ENCODE data around the gene GABBR2. TPM values are rescaled to one million over a fixed set of nuclear protein-coding genes. Genes with fewer than 3 reads are reported as not detected.

Gene GABBR2
- polyA plus RNA-seq, 1 donor = 0.69 TPM

DNA sequence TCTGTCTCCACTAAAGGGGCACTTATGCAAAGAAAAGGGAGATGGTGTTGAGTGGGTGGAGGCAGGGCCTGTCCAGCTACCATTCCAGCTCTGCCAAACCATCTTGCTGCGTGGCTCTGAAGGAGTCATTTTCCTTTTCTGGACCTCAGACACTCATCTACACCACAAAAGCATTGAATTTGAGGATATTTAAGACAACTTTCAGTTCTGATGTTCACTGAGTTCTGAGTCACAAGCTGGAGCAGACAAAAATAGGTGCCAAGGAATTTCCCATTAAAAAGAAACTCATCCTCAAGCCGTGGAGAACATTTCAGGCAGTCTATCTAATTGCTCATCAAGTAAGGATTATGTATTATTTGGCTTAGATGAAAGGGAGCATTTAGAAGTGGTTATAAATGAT lies 258.2 kb downstream of the GABBR2 start:
- DNase-seq = no peak
- H3K27me3 ChIP-seq (ENCODE audit: control insufficient read depth, insufficient read depth, low read length) = no peaks in the 10 kb centered on the region
- H3K27ac ChIP-seq (ENCODE audit: low read length) = no peak overlapping the region
- no peaks in the 10 kb centered on the region for H3K36me3 ChIP-seq (ENCODE audit: control insufficient read depth, insufficient read depth, low read length)
- 67% methylated on average over 1 of the region's 2 CpGs for WGBS (ENCODE audit: insufficient coverage, low lambda C conversion rate)
- no peaks in the 10 kb centered on the region for H3K4me1 ChIP-seq (ENCODE audit: control insufficient read depth, insufficient read depth, low read length)
- no peaks in the 10 kb centered on the region for H3K9me3 ChIP-seq (ENCODE audit: control insufficient read depth, low read depth, low read length)
- H3K4me3 ChIP-seq (ENCODE audit: low read length) = no peak overlapping the region

DNA sequence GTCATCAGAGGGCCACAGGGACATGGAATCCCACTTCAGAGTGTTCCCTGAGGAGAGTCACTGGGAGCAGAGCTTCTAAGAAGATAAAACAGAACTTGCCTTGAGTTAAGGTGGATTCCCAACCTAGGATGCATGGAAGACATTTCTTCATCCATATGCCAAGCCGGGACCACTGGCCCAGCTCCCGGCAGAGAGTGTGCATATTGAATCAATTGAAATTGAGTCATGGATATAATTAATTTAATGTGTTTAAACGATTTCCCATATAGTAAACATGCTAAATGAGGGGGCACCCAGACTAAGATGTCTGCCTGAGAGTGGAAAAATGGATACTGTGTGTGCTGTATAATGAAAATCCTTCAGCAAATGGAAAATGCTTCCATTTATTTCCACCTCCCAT lies 258.9 kb downstream of the GABBR2 start:
- Histone ChIP-seq H3K36me3 (ENCODE audit: control insufficient read depth, insufficient read depth, low read length) (no peaks in the 10 kb centered on the region), H3K4me1 (ENCODE audit: control insufficient read depth, insufficient read depth, low read length) (no peaks in the 10 kb centered on the region), H3K4me3 (ENCODE audit: low read length) (no peak overlapping the region), H3K27me3 (ENCODE audit: control insufficient read depth, insufficient read depth, low read length) (no peaks in the 10 kb centered on the region), H3K9me3 (ENCODE audit: control insufficient read depth, low read depth, low read length) (no peaks in the 10 kb centered on the region), H3K27ac (ENCODE audit: low read length) (no peak overlapping the region)
- DNase-seq = no peak
- WGBS (ENCODE audit: insufficient coverage, low lambda C conversion rate) = 67% methylated on average over 1 of the region's 3 CpGs

DNA sequence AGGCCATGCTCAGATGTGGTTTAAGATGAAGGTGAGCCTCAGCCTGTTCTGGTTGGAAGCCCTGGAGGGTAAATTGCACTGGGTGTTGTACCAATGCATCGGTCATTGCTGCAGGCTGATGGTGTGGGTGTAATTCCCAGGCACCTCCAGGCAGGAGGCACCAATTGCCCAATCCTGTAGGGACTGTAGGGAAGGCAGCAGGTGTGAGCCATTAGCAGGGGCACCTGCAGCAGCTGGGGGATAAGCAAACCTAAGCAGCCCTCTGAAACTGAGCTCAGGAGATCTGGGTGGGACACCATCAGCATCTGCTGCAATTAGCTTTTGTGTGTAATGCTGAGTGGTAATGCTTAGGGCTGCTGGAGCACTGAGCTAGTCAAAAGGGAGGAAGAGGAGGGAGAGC lies 263.2 kb downstream of the GABBR2 start:
- H3K36me3 ChIP-seq (ENCODE audit: control insufficient read depth, insufficient read depth, low read length) = no peaks in the 10 kb centered on the region
- no CpG with 5 or more reads among the region's 1 CpG for WGBS (ENCODE audit: insufficient coverage, low lambda C conversion rate)
- H3K27me3 ChIP-seq (ENCODE audit: control insufficient read depth, insufficient read depth, low read length) = no peaks in the 10 kb centered on the region
- H3K4me1 ChIP-seq (ENCODE audit: control insufficient read depth, insufficient read depth, low read length) = no peaks in the 10 kb centered on the region
- H3K9me3 ChIP-seq (ENCODE audit: control insufficient read depth, low read depth, low read length) = no peaks in the 10 kb centered on the region
- no peak for DNase-seq
- no peak overlapping the region for H3K27ac ChIP-seq (ENCODE audit: low read length)
- H3K4me3 ChIP-seq (ENCODE audit: low read length) = no peak overlapping the region

GRCh38 chr9:98444601-98445000 lies 264.1 kb downstream of the GABBR2 start:
- Histone ChIP-seq H3K27me3 (ENCODE audit: control insufficient read depth, insufficient read depth, low read length) (no peaks in the 10 kb centered on the region), H3K27ac (ENCODE audit: low read length) (no peak overlapping the region), H3K4me1 (ENCODE audit: control insufficient read depth, insufficient read depth, low read length) (no peaks in the 10 kb centered on the region), H3K9me3 (ENCODE audit: control insufficient read depth, low read depth, low read length) (no peaks in the 10 kb centered on the region), H3K36me3 (ENCODE audit: control insufficient read depth, insufficient read depth, low read length) (no peaks in the 10 kb centered on the region), H3K4me3 (ENCODE audit: low read length) (no peak overlapping the region)
- no CpG with 5 or more reads among the region's 13 CpGs for WGBS (ENCODE audit: insufficient coverage, low lambda C conversion rate)
- no peak for DNase-seq

GRCh38 chr9:98442541-98442940 lies 266.2 kb downstream of the GABBR2 start:
- H3K9me3 ChIP-seq (ENCODE audit: control insufficient read depth, low read depth, low read length) = no peaks in the 10 kb centered on the region
- H3K27ac ChIP-seq (ENCODE audit: low read length) = no peak overlapping the region
- no peaks in the 10 kb centered on the region for H3K36me3 ChIP-seq (ENCODE audit: control insufficient read depth, insufficient read depth, low read length)
- H3K4me1 ChIP-seq (ENCODE audit: control insufficient read depth, insufficient read depth, low read length) = no peaks in the 10 kb centered on the region
- H3K27me3 ChIP-seq (ENCODE audit: control insufficient read depth, insufficient read depth, low read length) = no peaks in the 10 kb centered on the region
- DNase-seq = no peak
- no peak overlapping the region for H3K4me3 ChIP-seq (ENCODE audit: low read length)
- WGBS (ENCODE audit: insufficient coverage, low lambda C conversion rate) = no CpG with 5 or more reads among the region's 2 CpGs

DNA sequence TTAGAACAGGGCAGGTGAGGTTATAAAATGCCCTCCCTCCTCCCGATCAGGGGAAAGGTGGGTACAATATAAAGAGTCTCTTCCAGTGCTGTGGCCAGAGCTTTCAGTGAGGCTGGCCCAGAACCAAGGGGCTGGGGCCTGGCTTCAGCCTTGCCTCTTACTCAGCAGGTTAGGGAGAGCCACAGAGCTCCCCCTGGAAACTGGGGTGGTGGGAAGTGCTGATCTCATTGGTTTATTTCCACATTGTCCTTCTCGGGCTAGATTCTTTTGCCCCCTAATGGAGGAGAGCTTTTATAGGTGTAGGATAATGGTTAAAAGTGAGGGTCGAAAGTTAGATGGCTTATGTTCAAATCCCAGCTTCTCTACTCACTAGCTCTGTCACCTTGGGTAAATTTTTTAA lies 266.6 kb downstream of the GABBR2 start:
- Histone ChIP-seq H3K4me1 (ENCODE audit: control insufficient read depth, insufficient read depth, low read length) (no peaks in the 10 kb centered on the region), H3K27ac (ENCODE audit: low read length) (no peak overlapping the region), H3K36me3 (ENCODE audit: control insufficient read depth, insufficient read depth, low read length) (no peaks in the 10 kb centered on the region), H3K9me3 (ENCODE audit: control insufficient read depth, low read depth, low read length) (no peaks in the 10 kb centered on the region), H3K27me3 (ENCODE audit: control insufficient read depth, insufficient read depth, low read length) (no peaks in the 10 kb centered on the region), H3K4me3 (ENCODE audit: low read length) (no peak overlapping the region)
- DNase-seq = no peak
- no CpG with 5 or more reads among the region's 3 CpGs for WGBS (ENCODE audit: insufficient coverage, low lambda C conversion rate)

GRCh38 chr9:98438666-98439065 lies 270.1 kb downstream of the GABBR2 start:
- DNase-seq = no peak
- WGBS (ENCODE audit: insufficient coverage, low lambda C conversion rate) = 100% methylated on average over 2 of the region's 3 CpGs
- Histone ChIP-seq H3K36me3 (ENCODE audit: control insufficient read depth, insufficient read depth, low read length) (no peaks in the 10 kb centered on the region), H3K27ac (ENCODE audit: low read length) (no peak overlapping the region), H3K4me3 (ENCODE audit: low read length) (no peak overlapping the region), H3K4me1 (ENCODE audit: control insufficient read depth, insufficient read depth, low read length) (no peaks in the 10 kb centered on the region), H3K9me3 (ENCODE audit: control insufficient read depth, low read depth, low read length) (no peaks in the 10 kb centered on the region), H3K27me3 (ENCODE audit: control insufficient read depth, insufficient read depth, low read length) (no peaks in the 10 kb centered on the region)

GRCh38 chr9:98437458-98438034 lies 271.2 kb downstream of the GABBR2 start:
- WGBS (ENCODE audit: insufficient coverage, low lambda C conversion rate) = 97% methylated on average over 4 of the region's 4 CpGs
- DNase-seq = no peak
- Histone ChIP-seq H3K27me3 (ENCODE audit: control insufficient read depth, insufficient read depth, low read length) (no peaks in the 10 kb centered on the region), H3K36me3 (ENCODE audit: control insufficient read depth, insufficient read depth, low read length) (no peaks in the 10 kb centered on the region), H3K4me1 (ENCODE audit: control insufficient read depth, insufficient read depth, low read length) (no peaks in the 10 kb centered on the region), H3K9me3 (ENCODE audit: control insufficient read depth, low read depth, low read length) (no peaks in the 10 kb centered on the region), H3K4me3 (ENCODE audit: low read length) (no peak overlapping the region), H3K27ac (ENCODE audit: low read length) (no peak overlapping the region)

GRCh38 chr9:98432960-98433359 lies 275.8 kb downstream of the GABBR2 start:
- no peaks in the 10 kb centered on the region for H3K36me3 ChIP-seq (ENCODE audit: control insufficient read depth, insufficient read depth, low read length)
- no CpG with 5 or more reads among the region's 4 CpGs for WGBS (ENCODE audit: insufficient coverage, low lambda C conversion rate)

DNA sequence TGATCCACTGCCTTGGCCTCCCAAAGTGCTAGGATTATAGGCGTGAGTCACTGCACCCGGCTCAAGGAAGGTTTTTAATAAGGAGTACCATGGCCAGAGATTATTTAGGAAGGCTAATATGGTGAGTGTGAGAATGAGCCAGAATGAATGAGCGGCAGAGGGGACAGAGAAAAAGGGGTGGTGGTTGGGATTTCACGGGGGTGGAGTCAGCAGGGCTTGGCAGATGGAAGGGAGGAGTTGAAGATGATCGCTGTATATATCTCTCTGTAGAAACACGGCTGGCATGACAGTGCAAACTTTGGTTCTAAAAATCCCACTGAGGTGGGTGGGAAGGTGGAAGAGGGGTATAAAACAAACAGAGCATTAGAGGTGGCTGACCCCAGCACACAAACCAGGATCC lies 276.6 kb downstream of the GABBR2 start:
- H3K4me3 ChIP-seq (ENCODE audit: low read length) = no peak overlapping the region
- DNase-seq = no peak
- peaks cover 7% of the 10 kb centered on the region for H3K4me1 ChIP-seq (ENCODE audit: control insufficient read depth, insufficient read depth, low read length)
- H3K27ac ChIP-seq (ENCODE audit: low read length) = no peak overlapping the region
- WGBS (ENCODE audit: insufficient coverage, low lambda C conversion rate) = 94% methylated on average over 2 of the region's 6 CpGs
- no peaks in the 10 kb centered on the region for H3K36me3 ChIP-seq (ENCODE audit: control insufficient read depth, insufficient read depth, low read length)
- H3K9me3 ChIP-seq (ENCODE audit: control insufficient read depth, low read depth, low read length) = no peaks in the 10 kb centered on the region
- no peaks in the 10 kb centered on the region for H3K27me3 ChIP-seq (ENCODE audit: control insufficient read depth, insufficient read depth, low read length)

More at GRCh38 chr9:98432960-98433359, 275.8 kb downstream of the GABBR2 start:
- Histone ChIP-seq H3K9me3 (ENCODE audit: control insufficient read depth, low read depth, low read length) (no peaks in the 10 kb centered on the region), H3K4me3 (ENCODE audit: low read length) (no peak overlapping the region), H3K4me1 (ENCODE audit: control insufficient read depth, insufficient read depth, low read length) (peaks cover 7% of the 10 kb centered on the region), H3K27ac (ENCODE audit: low read length) (no peak overlapping the region), H3K27me3 (ENCODE audit: control insufficient read depth, insufficient read depth, low read length) (no peaks in the 10 kb centered on the region)
- no peak for DNase-seq

- peaks cover 7% of the 10 kb centered on the region for H3K4me1 ChIP-seq (ENCODE audit: control insufficient read depth, insufficient read depth, low read length)
- WGBS (ENCODE audit: insufficient coverage, low lambda C conversion rate) = 80% methylated on average over 1 of the region's 3 CpGs
- no peak overlapping the region for H3K4me3 ChIP-seq (ENCODE audit: low read length)
- no peaks in the 10 kb centered on the region for H3K9me3 ChIP-seq (ENCODE audit: control insufficient read depth, low read depth, low read length)
- H3K27me3 ChIP-seq (ENCODE audit: control insufficient read depth, insufficient read depth, low read length) = no peaks in the 10 kb centered on the region
- DNase-seq = peak; percentile 45 to 72
- peak overlapping the region; percentile 14 for H3K27ac ChIP-seq (ENCODE audit: low read length)
- H3K36me3 ChIP-seq (ENCODE audit: control insufficient read depth, insufficient read depth, low read length) = no peaks in the 10 kb centered on the region
Measured at GRCh38 chr9:98430535-98431292, 278.0 kb downstream of the GABBR2 start.
